ENCODE measurements around the gene ASIC4. TPM values are rescaled to one million over a fixed set of nuclear protein-coding genes. Genes with fewer than 3 reads are reported as not detected.

The ASIC4 gene
- total and polyA plus RNA-seq, 2 of the 13 experiments (the other 11 are each of a cell fraction or from before 2014, with no cell fraction given) = 0.03 TPM; not detected in 1

DNA sequence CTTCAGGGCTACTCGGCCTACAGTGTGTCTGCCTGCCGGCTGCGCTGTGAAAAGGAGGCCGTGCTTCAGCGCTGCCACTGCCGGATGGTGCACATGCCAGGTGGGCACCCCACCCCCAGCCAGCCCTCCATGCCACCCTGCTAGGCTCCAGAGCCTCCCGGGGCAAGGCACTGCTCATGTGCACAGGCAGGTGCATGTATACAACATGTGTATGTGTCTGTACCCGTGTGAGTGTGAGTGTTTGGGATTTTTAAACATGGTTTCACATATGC, 18.0 kb downstream of the ASIC4 start (continued):
- TF ChIP-seq, protein P1, sequence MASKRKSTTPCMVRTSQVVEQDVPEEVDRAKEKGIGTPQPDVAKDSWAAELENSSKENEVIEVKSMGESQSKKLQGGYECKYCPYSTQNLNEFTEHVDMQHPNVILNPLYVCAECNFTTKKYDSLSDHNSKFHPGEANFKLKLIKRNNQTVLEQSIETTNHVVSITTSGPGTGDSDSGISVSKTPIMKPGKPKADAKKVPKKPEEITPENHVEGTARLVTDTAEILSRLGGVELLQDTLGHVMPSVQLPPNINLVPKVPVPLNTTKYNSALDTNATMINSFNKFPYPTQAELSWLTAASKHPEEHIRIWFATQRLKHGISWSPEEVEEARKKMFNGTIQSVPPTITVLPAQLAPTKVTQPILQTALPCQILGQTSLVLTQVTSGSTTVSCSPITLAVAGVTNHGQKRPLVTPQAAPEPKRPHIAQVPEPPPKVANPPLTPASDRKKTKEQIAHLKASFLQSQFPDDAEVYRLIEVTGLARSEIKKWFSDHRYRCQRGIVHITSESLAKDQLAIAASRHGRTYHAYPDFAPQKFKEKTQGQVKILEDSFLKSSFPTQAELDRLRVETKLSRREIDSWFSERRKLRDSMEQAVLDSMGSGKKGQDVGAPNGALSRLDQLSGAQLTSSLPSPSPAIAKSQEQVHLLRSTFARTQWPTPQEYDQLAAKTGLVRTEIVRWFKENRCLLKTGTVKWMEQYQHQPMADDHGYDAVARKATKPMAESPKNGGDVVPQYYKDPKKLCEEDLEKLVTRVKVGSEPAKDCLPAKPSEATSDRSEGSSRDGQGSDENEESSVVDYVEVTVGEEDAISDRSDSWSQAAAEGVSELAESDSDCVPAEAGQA (IDR thresholded peaks at IDR 0.05; ENCODE audit: low read depth) = no peak
- TF ChIP-seq, protein P1 (CRISPR knock-in tag; IDR thresholded peaks at IDR 0.05; ENCODE audit: borderline replicate concordance) = no peak
- TF ChIP-seq ZNF83 (CRISPR knock-in tag; IDR thresholded peaks at IDR 0.05; ENCODE audit: borderline replicate concordance) (no peak), SP4 (CRISPR knock-in tag; IDR thresholded peaks at IDR 0.05) (no peak), ZNF766 (CRISPR knock-in tag; IDR thresholded peaks at IDR 0.05; ENCODE audit: borderline replicate concordance) (no peak)
- TF ChIP-seq, protein P2, sequence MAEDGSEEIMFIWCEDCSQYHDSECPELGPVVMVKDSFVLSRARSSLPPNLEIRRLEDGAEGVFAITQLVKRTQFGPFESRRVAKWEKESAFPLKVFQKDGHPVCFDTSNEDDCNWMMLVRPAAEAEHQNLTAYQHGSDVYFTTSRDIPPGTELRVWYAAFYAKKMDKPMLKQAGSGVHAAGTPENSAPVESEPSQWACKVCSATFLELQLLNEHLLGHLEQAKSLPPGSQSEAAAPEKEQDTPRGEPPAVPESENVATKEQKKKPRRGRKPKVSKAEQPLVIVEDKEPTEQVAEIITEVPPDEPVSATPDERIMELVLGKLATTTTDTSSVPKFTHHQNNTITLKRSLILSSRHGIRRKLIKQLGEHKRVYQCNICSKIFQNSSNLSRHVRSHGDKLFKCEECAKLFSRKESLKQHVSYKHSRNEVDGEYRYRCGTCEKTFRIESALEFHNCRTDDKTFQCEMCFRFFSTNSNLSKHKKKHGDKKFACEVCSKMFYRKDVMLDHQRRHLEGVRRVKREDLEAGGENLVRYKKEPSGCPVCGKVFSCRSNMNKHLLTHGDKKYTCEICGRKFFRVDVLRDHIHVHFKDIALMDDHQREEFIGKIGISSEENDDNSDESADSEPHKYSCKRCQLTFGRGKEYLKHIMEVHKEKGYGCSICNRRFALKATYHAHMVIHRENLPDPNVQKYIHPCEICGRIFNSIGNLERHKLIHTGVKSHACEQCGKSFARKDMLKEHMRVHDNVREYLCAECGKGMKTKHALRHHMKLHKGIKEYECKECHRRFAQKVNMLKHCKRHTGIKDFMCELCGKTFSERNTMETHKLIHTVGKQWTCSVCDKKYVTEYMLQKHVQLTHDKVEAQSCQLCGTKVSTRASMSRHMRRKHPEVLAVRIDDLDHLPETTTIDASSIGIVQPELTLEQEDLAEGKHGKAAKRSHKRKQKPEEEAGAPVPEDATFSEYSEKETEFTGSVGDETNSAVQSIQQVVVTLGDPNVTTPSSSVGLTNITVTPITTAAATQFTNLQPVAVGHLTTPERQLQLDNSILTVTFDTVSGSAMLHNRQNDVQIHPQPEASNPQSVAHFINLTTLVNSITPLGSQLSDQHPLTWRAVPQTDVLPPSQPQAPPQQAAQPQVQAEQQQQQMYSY (CRISPR knock-in tag; IDR thresholded peaks at IDR 0.05) = no peak
- TF ChIP-seq, protein P3, sequence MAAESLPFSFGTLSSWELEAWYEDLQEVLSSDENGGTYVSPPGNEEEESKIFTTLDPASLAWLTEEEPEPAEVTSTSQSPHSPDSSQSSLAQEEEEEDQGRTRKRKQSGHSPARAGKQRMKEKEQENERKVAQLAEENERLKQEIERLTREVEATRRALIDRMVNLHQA (CRISPR knock-in tag; IDR thresholded peaks at IDR 0.05) = no peak

All from HepG2 (cell line).